GM21825 (cell line): ENCODE results near the gene SLC41A3.
"Not testable (repeated sequence)": the region's sequence is repeated elsewhere in the genome, so short reads cannot be mapped to it uniquely, and the experiment has no call there.

Experiments
- ATAC-seq: cut with Tn5 transposase; IDR thresholded peaks from one replicate; pipeline ENCODE4 v1.9.1; 2021; ENCODE audit warnings: mild to moderate bottlenecking, moderate library complexity; ENCODE audit not compliant: unreplicated experiment

SLC41A3 gene

GRCh38 chr3:125960456-125961288 lies 123.3 kb downstream of the SLC41A3 start:
- ATAC-seq: no peak

- ATAC-seq: no peak
These were observed 123.9 kb downstream of the SLC41A3 start for GRCh38 chr3:125960066-125960424.

- ATAC-seq: no peak
These were observed 124.4 kb downstream of the SLC41A3 start for GRCh38 chr3:125959317-125960065.

GRCh38 chr3:125958511-125959316 lies 125.2 kb downstream of the SLC41A3 start:
- no peak for ATAC-seq

- no peak for ATAC-seq
These were observed 126.0 kb downstream of the SLC41A3 start for GRCh38 chr3:125957674-125958510.

GRCh38 chr3:125957020-125957419 lies 126.9 kb downstream of the SLC41A3 start:
- ATAC-seq: not testable (repeated sequence)
